ENCODE data around the gene HDAC8.

- TF ChIP-seq CTCF (conservative IDR thresholded peaks at IDR 0.05; ENCODE audit: low read length) (no peak), EZH2phosphoT487 (IDR thresholded peaks at IDR 0.05; ENCODE audit: borderline replicate concordance) (no peak)
Observed at GRCh38 chrX:72421797-72422196, 150.8 kb downstream of the HDAC8 start.

All from Loucy (cell line).